GM18508 (cell line): ENCODE data around the gene ZNF791.
"Not testable (repeated sequence)": the region's sequence is repeated elsewhere in the genome, so short reads cannot be mapped to it uniquely, and the experiment has no call there.

Experiments
- ATAC-seq: cut with Tn5 transposase; IDR thresholded peaks from one replicate; pipeline ENCODE4 v1.9.1; 2021; ENCODE audit warnings: moderate number of reproducible peaks; ENCODE audit not compliant: insufficient read depth, unreplicated experiment

Gene ZNF791

DNA sequence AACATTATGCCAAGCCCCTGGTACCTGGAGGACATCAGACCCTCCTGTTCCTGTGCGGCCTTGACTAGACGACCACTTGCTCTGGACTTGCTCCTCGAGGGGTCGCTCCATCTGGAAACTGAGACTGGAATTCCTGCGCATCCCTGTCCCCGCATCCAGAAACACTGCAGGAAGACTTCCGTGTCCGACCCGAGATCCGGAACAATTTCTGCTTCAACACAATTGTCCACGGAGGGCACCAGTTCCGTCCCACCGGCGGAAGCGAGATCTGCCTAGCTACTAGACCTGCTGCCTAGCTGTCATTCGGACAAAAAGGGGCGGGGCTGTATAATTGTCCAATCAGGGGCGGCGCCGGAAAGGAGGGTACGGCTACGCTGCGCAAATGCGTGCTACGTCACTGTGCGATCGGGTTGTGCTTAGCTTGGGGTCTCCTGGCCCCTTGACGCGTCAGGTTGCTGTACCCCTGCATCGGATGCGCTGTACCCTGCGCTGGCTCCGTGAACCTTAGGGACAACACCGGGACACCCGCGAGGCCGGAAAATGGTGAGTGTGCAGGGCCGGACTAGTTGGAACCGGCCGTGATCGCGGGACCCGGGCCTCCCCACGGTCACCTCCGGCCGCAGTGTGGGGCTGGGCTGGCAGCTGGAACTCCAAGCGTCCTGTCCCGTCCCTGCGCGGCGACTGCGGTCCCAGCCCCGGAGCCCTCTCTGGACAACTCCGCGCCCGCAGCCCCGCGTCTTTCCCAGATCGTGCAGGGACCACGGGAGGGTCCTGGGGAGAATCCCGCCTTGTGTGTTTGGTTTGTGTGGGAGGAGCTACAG is at the start of gene ZNF791, which contains the start of gene ZNF490:
Gene ZNF791 (plus strand): TSS at position 381 of the 821 bp plus-strand sequence. CDS start 160 bp downstream, at position 541.
Gene ZNF490 (minus strand): TSS at position 274 of the 821 bp plus-strand sequence. CDS start 133 bp downstream, at position 141.
- peak; percentile 39 for ATAC-seq

DNA sequence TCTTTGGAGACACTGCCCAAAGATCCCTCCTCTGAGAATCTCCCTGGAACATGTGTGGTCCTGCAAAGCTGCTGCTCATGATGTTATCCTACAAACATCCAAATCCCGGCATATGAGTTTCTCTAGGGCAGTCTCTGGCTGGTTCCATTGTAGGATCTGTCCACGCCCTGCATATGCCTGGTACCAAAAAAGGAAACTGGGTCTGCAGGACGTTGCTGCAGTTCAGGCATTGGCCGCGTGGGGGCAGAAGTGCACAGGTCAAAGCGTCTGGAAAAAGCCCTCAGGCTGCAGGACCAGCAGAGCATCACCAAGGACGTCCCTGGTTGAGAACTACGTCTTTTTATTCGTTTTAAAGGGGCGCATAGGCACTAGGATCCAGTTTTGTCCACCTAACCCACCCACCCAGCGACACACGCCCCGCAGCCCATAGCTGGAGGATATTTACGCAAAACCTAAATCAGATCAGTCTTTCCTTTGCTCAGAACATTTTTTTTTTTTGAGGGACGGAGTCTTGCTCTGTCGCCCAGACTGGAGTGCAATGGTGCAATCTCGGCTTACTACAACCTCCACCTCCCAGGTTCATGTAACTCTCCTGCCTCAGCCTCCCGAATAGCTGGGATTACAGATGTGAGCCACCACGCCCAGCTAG is 46.6 kb upstream of the ZNF791 start:
- ATAC-seq: no peak

DNA sequence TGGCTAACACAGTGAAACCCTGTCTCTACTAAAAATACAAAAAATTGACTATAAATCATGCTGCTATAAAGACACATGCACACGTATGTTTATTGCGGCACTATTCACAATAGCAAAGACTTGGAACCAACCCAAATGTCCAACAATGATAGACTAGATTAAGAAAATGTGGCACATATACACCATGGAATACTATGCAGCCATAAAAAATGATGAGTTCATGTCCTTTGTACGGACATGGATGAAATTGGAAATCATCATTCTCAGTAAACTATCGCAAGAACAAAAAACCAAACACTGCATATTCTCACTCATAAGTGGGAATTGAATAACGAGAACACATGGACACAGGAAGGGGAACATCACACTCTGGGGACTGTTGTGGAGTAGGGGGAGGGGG is 44.3 kb upstream of the ZNF791 start:
- not testable (repeated sequence) for ATAC-seq

DNA sequence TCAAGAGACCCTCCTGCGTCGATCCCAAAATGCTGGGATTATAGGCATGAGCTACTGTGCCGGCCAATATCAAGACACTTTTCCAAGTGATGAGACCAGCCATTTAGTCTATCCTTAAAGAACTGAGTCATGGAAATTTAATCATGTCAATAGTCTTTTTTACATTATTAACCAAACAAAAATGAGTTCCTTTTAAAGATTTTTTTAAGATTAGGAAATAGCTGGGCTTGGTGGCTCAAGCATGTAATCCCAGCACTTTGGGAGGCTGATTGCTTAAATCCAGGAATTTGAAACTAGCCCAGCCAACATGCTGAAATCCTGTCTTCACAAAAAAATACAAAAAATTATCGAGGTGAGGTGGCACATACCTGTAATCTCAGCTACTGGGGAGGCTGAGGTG is 42.8 kb upstream of the ZNF791 start:
- ATAC-seq: no peak

DNA sequence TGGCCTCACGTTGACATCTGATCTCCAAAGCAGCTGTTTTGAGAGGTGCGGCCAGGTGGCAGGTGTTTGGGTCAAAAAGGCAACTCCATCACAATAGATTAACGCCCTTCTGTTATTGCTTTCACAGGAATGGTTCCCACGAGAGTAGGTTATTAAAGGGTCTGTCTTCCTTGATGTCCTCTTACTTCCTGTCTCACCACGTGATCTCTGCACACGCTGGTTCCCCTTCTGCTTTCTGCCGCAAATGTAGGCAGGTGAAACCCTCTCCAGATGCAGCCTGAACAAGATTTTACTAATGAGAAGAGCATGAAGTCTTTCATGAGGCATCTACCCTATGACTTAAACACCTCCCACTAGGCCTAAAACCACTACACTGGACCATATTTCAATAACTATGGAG is 36.7 kb upstream of the ZNF791 start:
- ATAC-seq: no peak

DNA sequence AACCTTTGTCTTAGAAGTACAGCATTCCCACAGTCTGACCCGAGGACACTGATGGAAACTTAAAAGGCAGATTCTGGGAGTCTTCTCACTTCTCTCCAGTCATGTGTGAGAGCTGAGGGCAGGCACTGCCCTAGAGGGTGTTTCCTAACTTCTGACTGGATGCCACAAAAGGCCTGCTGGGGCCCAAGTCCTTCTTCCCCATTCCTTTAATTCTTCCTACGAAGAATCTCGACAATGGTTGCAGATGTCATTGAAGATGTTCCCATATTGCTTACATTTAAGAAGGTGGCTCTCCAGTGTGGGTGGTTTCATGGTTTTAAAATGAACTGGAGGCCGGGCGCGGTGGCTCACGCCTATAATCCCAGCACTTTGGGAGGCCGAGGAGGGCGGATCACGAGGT is 32.1 kb upstream of the ZNF791 start:
- ATAC-seq: no peak

DNA sequence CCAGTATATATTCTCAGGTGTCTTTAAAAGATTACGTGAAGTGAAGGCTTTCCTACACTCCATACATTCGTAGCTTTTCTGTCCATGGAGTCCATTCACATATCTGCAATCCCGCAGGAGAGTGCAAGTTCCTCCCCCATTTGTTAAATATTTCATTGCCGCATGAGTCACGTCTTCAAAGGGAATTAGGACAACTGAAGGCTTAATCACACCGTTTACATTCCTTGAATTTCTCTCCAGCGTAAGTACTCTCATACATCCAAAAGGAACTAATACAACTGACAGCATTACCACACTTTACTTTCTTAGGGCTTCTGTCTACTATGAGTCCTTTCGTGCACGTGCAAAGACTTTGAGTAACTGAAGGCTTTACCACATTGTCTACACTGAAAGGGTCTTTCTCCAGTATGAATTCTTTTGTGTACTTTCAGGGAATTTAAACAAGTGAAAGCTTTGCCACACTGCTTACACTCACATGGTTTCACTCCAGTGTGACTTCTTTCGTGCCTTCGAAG is 30.5 kb upstream of the ZNF791 start:
- no peak for ATAC-seq

DNA sequence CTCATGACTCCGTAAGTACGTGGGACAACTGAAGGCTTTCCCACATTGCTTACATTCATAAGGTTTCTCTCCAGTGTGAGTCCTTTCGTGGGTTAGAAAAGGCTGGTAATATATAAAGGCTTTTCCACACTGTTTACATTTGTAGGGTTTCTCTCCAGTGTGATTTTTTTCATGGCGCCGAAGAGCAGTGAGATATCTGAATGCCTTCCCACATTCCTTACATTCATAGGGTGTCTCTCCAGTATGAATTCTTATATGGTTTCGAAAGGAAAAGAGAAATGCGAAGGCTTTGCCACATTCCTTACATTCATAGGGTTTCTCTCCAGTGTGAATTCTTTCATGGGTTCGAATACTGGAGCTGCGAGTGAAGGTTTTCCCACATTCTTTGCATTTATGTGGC is 29.6 kb upstream of the ZNF791 start:
- ATAC-seq: no peak

DNA sequence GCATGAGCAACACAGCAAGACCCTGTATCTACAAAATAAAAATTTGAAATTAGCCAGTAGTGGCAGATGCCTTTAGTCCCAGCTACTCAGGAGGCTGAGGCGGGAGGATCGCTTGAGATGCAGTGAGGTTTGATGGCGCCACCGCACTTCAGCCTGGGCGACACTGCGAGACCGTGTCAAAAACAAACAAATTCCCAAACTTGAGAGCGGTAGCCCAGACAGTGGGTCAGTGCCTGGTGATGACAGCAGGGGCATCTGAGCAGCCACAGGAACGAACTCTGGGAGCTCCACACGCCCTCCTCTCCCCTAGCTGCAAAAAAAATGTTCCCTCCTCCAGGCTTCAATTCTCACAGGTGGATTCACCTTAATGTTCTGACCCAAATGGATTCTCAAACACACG is 14.2 kb upstream of the ZNF791 start:
- ATAC-seq: no peak

DNA sequence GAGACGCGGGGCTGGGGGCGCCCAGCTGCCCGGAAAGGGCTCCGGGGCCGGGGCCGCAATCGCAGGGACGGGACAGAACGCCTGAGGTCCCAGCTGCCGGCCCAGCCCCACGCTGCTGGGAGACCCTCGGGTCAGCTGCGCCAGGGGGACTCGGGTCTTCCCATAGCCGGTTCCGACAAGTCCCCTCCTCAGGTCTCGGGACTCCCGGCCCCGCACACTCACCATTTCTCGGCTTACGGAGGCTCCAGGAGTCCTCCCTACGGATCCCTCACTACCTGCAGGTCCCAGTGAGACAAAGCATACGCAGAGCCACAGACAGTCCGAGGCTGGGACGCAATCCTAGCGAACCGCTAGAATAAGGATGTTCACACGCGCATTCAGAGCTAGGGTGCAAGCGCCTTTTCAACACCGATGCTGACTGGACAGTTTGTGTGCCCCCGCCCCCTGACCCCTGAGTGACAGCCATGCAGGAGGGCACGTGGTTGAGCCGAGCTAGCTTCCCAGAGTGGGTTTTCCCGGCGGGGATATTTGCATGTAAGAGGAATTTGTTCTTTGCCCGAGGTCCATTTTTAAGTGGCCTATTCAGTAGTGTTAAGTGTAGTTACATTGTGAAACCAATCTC is 13.7 kb upstream of the ZNF791 start:
- ATAC-seq: no peak

DNA sequence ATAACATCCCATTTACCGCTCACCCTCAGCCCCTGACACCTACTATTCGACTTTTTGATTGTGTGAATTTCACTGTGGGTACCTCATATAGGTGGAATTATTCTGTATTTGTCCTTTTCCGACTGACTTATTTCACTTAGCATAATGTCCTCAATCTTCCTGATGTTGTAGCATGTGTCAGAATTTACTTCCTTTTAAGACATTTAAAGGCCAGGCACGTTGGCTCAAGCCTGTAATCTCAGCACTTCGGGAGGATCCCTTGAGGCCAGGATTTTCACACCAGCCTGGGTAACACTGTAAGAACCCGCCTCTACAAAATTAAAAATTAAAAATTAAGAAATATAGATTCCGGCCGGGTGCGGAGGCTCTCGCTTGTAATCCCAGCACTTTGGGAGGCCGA is 13.1 kb upstream of the ZNF791 start:
- no peak for ATAC-seq

DNA sequence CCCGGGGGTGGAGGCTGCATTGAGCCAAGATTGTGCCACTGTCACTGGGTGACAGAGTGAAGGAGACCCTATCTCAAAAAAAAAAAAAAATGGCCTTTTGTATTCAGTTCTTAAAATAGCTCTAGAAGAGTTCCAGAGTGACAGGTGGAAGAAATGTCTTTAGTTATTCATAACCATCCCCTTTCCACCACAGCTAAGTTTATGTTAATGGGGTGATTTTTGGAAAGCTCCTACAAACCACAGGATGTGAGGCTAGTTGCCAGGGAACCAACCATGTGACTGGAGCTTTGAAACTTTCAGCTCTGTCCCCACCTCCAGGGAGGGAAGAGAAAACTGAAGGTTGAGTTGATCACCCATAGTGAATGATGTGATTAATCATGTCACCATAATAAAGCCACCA is 7.0 kb upstream of the ZNF791 start:
- no peak for ATAC-seq

DNA sequence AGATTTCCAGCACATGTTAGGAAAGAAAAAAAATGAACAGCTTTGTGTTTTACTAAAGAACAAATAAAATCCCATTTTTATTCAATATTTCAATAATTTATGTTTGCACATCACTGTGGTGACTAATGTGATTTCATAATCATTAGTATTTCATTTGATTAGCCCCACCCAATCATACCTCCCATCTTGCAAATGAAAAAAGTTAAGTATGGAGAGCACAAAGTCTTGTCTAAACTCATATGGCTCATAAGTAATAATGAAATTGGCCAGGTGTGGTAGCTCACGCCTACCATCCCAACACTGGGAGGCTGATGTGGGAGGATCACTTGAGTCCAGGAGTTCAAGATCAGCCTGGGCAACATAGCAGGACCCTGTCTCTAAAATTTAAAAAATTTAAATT is 3.9 kb upstream of the ZNF791 start:
- no peak for ATAC-seq

DNA sequence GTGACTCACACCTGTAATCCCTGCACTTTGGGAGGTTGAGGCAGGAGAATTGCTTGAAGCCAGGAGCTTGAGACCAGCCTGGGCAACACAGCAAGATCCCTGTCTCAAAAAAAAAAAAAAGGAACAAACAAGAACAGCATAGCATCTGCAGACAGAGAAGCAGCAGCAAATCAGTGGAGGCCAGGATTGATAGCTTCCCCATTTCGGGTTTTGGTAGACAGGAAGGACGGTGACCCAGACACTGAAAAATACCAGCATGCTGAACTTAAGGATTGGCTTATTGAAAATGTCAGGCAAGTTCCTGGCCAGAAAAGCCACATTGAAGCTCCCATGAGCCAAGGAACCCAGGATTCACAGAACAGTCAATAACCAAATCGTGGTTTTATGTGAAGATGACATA is 3.1 kb upstream of the ZNF791 start:
- ATAC-seq: no peak

DNA sequence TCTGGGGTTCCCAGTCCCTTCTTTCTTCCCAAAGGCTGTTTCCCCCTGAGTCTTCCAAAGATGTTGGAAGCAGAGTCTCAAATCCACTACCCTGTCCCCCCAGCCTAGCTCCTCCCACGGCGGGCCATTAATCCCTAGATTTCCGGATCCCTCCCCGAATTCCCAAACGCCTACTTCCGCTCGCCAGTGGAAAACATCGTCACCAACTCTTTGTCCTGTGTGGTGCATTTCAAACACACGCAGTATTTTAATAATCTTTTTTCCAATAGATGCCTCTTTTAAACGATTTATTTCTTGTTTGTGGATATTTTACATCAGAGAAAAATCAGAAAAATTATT is 610 bp downstream of the ZNF791 start:
- ATAC-seq: no peak

DNA sequence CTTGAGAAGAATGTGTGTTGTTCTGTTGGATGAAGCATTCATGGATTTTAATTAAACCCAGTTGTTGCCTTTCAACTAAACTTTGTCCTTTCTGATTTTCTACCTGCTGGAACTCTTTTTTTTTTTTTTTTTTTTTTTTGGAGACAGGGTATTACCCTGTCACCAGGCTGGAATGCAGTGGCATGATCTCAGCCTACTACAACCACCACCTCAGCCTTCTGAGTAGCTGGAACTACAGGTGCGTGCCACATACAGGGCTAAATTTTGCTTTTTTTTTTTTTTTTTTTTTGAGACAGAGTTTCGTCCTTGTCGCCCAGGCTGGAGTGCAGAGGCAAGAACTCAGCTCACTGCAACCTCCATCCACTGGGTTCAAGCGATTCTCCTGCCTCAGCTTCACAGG is 6.9 kb downstream of the ZNF791 start:
- ATAC-seq: no peak

DNA sequence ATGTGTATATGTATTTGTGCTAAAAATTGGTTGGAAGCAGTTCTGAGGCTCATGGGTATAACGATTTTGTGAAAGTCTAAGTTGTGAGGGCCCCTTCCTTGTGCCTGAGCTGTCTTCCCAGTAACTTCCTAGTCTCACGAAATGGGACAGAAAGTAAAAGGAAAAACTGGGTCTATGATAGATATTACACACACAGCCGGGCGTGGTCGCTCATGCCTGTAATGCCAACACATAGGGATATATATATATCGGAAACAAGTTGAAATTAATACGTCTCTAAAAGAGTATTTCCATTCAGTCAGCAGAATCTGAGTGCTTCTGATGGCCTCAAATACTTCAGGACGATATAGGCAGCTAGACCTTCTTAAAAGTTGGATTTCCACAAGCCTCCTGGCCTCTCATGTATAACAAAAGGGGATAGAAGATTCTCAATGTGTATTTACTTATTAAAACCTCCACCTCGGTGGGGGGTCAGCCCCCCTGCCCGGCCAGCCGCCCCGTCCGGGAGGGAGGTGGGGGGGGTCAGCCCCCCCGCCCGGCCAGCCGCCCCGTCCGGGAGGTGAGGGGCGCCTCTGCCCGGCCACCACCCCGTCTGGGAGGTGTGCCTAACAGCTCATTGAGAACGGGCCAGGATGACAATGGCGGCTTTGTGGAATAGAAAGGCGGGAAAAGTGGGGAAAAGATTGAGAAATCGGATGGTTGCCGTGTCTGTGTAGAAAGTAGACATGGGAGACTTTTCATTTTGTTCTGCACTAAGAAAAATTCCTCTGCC is 10.7 kb downstream of the ZNF791 start:
- ATAC-seq: not testable (repeated sequence)

DNA sequence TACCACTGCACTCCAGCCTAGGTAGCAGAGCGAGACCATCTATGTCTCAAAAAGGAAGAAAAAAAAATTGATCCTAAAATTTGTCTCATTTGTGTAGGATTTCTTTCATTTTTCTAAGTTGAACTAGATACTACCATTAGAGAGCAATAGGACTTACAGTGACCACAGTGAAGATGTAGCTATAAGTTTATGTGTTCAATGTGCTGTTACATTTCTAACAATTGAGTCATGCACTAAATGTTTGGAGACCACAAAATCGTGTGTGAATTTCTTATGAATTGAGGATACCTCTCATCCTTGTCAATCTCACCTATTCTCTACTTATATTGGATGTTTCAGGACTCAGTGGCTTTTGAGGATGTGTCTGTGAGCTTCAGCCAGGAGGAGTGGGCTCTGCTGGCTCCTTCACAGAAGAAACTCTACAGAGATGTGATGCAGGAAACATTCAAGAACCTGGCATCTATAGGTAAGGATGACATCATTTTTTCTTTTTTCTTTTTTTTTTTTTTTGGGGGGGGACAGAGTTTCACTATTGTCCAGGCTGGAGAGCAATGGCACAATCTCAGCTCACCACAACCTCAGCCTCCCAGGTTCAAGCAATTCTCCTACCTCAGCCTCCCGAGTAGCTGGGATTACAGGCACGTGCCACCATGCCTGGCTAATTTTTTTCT is 12.8 kb downstream of the ZNF791 start:
- ATAC-seq: no peak

DNA sequence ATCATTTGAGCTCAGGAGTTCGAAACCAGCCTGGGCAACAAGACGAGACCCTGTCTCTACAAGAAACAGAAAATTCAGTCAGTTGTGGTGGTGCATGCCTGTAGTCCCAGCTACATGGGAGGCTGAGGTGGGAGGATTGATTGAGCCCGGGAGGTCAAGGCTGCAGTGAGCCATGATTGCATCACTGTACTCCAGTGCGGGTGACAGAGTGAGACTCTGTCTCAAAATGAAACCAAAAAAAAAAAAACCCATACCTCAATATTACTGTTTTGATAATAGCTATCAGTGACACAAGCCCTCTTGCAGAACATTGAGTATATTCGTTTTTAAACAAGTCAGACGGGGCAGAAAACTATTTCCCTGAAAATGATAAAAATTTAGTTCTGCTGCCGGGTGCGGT is 16.2 kb downstream of the ZNF791 start:
- no peak for ATAC-seq
